Measurements from ENCODE around the gene FUBP1. TPM values are rescaled to one million over a fixed set of nuclear protein-coding genes. Genes with fewer than 3 reads are reported as not detected.
A peak's percentile ranks its signal among the peaks of the same experiment; 100 is the strongest.

The FUBP1 gene
- total RNA-seq, 1 experiment from 2014 or later, result 208 TPM

DNA sequence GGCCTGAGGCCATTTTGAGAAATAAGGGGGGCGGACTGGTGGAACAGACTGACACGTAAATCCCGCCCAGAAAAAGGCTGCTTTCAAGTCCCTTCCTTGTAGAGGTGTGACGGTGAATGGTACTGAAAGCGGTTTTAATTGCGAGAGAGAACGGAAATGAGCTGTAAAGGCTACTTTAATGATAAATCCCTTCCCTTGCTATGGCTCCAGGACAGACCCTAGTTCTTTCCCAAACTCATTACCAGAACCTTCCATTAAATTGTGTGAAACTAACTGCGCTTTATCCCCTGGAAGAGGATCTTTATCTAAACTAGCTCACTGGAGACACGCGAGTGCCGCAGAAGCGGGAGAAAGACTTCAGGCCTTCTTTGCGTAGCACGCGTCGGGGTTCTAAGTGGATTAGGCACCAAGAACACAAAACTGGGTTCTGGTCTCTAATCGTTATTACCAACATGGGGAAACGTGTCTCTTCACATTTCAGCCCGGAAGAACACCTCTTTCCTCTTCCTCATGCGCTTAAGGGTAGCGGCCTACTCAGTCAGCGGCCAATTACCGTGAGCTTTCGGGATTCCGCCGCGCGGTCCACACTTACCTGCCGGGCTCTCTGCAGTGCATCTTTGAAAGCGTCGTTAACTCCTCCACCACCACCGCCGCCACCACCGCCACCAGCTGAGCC is 441 bp downstream of the FUBP1 start:
- Mint-ChIP-seq H3K27ac (no peak overlapping the region), H3K4me1 (peaks cover 53% of the 10 kb centered on the region), H3K27me3 (ENCODE audit: low read depth) (no peaks in the 10 kb centered on the region), H3K9me3 (no peaks in the 10 kb centered on the region), H3K36me3 (peaks cover 14% of the 10 kb centered on the region), H3K4me3 (no peak overlapping the region)
- peak; percentile 28 for ATAC-seq
- ChIA-PET CTCF (interaction anchor here (0.9 to 1.2 kb wide), 2 partner anchors 26 to 136 kb away, joined by 3 to 10 read pairs; partner anchors contain the start of gene DNAJB4), POLR2A (interaction anchor here (0.6 to 2.1 kb wide), 10 partner anchors 9 to 121 kb away, joined by 3 to 15 read pairs (median 4); partner anchors contain the start of genes DNAJB4 and NEXN)
- TF ChIP-seq, protein P1, sequence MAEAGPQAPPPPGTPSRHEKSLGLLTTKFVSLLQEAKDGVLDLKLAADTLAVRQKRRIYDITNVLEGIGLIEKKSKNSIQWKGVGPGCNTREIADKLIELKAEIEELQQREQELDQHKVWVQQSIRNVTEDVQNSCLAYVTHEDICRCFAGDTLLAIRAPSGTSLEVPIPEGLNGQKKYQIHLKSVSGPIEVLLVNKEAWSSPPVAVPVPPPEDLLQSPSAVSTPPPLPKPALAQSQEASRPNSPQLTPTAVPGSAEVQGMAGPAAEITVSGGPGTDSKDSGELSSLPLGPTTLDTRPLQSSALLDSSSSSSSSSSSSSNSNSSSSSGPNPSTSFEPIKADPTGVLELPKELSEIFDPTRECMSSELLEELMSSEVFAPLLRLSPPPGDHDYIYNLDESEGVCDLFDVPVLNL (CRISPR knock-in tag; IDR thresholded peaks at IDR 0.05; ENCODE audit: borderline replicate concordance, low read depth), result no peak
- TF ChIP-seq, protein P2, sequence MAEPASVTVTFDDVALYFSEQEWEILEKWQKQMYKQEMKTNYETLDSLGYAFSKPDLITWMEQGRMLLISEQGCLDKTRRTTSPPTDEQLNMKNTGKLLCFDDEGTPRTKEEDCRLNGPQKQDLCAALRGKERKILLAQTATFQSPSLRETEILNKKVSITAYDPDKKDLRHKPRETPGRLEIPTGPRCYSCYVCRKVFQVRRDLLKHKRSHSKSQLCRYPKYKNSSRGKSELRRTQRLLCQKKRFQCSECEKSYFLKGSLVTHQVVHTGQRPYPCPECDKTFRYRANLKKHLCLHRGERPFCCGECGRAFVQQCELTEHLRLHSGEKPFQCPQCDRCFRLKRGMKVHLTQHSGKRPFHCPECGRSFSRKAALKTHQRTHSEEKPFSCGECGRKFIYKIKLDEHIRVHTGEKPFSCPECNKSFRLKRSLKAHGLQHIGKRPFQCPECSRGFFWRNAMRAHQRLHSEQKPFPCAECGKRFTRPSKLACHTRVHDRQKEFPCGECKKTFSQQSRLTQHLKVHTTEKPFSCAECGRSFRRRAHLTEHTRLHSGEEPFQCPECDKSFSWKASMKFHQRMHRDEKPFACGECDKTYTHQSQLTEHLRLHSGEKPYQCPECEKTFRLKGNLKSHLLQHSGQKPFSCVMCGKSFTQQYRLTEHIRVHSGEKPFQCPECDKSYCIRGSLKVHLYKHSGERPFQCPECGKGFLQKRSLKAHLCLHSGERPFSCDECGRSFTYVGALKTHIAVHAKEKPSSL (CRISPR knock-in tag; conservative IDR thresholded peaks at IDR 0.05), result peak; percentile 64; the same call in 1 of the 2 replicates
- TF ChIP-seq SP1 (CRISPR knock-in tag; conservative IDR thresholded peaks at IDR 0.05) (0 out of 2 replicates have a peak, but pooled peaks have one; percentile 34), GRHL2 (CRISPR knock-in tag; IDR thresholded peaks at IDR 0.05; ENCODE audit: insufficient replicate concordance, severe bottlenecking) (no peak), FOXP1 (CRISPR knock-in tag; IDR thresholded peaks at IDR 0.05; ENCODE audit: borderline replicate concordance) (no peak), SMAD3 (CRISPR knock-in tag; IDR thresholded peaks at IDR 0.05; ENCODE audit: borderline replicate concordance) (peak; percentile 55; the same call in 1 of the 2 replicates), ZNF671 (CRISPR knock-in tag; IDR thresholded peaks at IDR 0.05) (0 out of 2 replicates have a peak, but pooled peaks have one; percentile 15), NFATC4 (CRISPR knock-in tag; IDR thresholded peaks at IDR 0.05) (peak; percentile 71), CREM (CRISPR knock-in tag; IDR thresholded peaks at IDR 0.05) (0 out of 2 replicates have a peak, but pooled peaks have one; percentile 32), JUN (CRISPR knock-in tag; IDR thresholded peaks at IDR 0.05) (0 out of 2 replicates have a peak, but pooled peaks have one; percentile 41), NR3C1 (CRISPR knock-in tag; conservative IDR thresholded peaks at IDR 0.05; ENCODE audit: low read depth) (no peak), CBFB (CRISPR knock-in tag; IDR thresholded peaks at IDR 0.05; ENCODE audit: low read depth) (no peak), ZBTB21 (CRISPR knock-in tag; IDR thresholded peaks at IDR 0.05; ENCODE audit: borderline replicate concordance) (no peak), NFE2L1 (CRISPR knock-in tag; IDR thresholded peaks at IDR 0.05) (no peak), ZNF416 (CRISPR knock-in tag; IDR thresholded peaks at IDR 0.05) (no peak; the same call in 1 of the 2 replicates)
- TF ChIP-seq, protein P3, sequence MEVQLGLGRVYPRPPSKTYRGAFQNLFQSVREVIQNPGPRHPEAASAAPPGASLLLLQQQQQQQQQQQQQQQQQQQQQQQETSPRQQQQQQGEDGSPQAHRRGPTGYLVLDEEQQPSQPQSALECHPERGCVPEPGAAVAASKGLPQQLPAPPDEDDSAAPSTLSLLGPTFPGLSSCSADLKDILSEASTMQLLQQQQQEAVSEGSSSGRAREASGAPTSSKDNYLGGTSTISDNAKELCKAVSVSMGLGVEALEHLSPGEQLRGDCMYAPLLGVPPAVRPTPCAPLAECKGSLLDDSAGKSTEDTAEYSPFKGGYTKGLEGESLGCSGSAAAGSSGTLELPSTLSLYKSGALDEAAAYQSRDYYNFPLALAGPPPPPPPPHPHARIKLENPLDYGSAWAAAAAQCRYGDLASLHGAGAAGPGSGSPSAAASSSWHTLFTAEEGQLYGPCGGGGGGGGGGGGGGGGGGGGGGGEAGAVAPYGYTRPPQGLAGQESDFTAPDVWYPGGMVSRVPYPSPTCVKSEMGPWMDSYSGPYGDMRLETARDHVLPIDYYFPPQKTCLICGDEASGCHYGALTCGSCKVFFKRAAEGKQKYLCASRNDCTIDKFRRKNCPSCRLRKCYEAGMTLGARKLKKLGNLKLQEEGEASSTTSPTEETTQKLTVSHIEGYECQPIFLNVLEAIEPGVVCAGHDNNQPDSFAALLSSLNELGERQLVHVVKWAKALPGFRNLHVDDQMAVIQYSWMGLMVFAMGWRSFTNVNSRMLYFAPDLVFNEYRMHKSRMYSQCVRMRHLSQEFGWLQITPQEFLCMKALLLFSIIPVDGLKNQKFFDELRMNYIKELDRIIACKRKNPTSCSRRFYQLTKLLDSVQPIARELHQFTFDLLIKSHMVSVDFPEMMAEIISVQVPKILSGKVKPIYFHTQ (CRISPR knock-in tag; IDR thresholded peaks at IDR 0.05), result 0 out of 2 replicates have a peak, but pooled peaks have one; percentile 52
- TF ChIP-seq, protein P4, sequence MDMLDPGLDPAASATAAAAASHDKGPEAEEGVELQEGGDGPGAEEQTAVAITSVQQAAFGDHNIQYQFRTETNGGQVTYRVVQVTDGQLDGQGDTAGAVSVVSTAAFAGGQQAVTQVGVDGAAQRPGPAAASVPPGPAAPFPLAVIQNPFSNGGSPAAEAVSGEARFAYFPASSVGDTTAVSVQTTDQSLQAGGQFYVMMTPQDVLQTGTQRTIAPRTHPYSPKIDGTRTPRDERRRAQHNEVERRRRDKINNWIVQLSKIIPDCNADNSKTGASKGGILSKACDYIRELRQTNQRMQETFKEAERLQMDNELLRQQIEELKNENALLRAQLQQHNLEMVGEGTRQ (CRISPR knock-in tag; IDR thresholded peaks at IDR 0.05), result no peak
- DNase-seq (ENCODE audit: low spot score), result peak; percentile 40

DNA sequence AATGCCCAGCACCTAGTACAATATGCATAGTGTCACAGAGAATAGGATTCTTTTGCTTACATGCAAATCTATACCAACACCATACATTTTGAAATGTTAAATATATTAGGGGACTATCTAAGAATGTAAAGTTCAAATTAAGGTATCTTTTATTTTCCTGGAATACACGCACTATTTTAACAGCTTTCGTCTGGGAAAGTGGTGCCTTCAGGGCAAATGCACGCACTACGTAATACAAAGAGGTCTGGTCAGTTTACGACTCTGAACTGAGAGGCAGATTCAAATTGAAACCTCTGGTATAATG is 931 bp downstream of the FUBP1 start:
- H3K36me3 Mint-ChIP-seq, result peaks cover 14% of the 10 kb centered on the region
- CTCF ChIA-PET, result no interaction called here
- H3K9me3 Mint-ChIP-seq, result no peaks in the 10 kb centered on the region
- H3K4me3 Mint-ChIP-seq, result no peak overlapping the region
- POLR2A ChIA-PET, result interaction anchor here (1.0 to 2.1 kb wide), 2 partner anchors 26 to 29 kb away, joined by 3 to 15 read pairs; partner anchors contain the start of gene DNAJB4
- H3K4me1 Mint-ChIP-seq, result peaks cover 51% of the 10 kb centered on the region
- no peak overlapping the region for H3K27ac Mint-ChIP-seq
- ATAC-seq (no peak), DNase-seq (ENCODE audit: low spot score) (no peak)
- H3K27me3 Mint-ChIP-seq (ENCODE audit: low read depth), result no peaks in the 10 kb centered on the region
- no peak for TF ChIP-seq FOXK1 (CRISPR knock-in tag; IDR thresholded peaks at IDR 0.05)
- TF ChIP-seq, protein P5, sequence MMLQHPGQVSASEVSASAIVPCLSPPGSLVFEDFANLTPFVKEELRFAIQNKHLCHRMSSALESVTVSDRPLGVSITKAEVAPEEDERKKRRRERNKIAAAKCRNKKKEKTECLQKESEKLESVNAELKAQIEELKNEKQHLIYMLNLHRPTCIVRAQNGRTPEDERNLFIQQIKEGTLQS (CRISPR knock-in tag; conservative IDR thresholded peaks at IDR 0.05), result no peak
- TF ChIP-seq JAZF1 (CRISPR knock-in tag; IDR thresholded peaks at IDR 0.05), result no peak
- no peak for TF ChIP-seq TCF7 (CRISPR knock-in tag; IDR thresholded peaks at IDR 0.05; ENCODE audit: low read depth)
- TF ChIP-seq, protein P6, sequence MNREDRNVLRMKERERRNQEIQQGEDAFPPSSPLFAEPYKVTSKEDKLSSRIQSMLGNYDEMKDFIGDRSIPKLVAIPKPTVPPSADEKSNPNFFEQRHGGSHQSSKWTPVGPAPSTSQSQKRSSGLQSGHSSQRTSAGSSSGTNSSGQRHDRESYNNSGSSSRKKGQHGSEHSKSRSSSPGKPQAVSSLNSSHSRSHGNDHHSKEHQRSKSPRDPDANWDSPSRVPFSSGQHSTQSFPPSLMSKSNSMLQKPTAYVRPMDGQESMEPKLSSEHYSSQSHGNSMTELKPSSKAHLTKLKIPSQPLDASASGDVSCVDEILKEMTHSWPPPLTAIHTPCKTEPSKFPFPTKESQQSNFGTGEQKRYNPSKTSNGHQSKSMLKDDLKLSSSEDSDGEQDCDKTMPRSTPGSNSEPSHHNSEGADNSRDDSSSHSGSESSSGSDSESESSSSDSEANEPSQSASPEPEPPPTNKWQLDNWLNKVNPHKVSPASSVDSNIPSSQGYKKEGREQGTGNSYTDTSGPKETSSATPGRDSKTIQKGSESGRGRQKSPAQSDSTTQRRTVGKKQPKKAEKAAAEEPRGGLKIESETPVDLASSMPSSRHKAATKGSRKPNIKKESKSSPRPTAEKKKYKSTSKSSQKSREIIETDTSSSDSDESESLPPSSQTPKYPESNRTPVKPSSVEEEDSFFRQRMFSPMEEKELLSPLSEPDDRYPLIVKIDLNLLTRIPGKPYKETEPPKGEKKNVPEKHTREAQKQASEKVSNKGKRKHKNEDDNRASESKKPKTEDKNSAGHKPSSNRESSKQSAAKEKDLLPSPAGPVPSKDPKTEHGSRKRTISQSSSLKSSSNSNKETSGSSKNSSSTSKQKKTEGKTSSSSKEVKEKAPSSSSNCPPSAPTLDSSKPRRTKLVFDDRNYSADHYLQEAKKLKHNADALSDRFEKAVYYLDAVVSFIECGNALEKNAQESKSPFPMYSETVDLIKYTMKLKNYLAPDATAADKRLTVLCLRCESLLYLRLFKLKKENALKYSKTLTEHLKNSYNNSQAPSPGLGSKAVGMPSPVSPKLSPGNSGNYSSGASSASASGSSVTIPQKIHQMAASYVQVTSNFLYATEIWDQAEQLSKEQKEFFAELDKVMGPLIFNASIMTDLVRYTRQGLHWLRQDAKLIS (CRISPR knock-in tag; IDR thresholded peaks at IDR 0.05; ENCODE audit: borderline replicate concordance), result no peak
- TF ChIP-seq FOXJ3 (CRISPR knock-in tag; IDR thresholded peaks at IDR 0.05; ENCODE audit: borderline replicate concordance), result no peak
- no peak for TF ChIP-seq RORB (CRISPR knock-in tag; IDR thresholded peaks at IDR 0.05)

Data from WTC11 (cell line).